HG03280 (cell line): Measurements from ENCODE around the gene RUNDC3A.
"Not testable (repeated sequence)": the region's sequence is repeated elsewhere in the genome, so short reads cannot be mapped to it uniquely, and the experiment has no call there.

Experiments
- ATAC-seq: cut with Tn5 transposase; IDR thresholded peaks from one replicate; pipeline ENCODE4 v1.9.1; 2021; ENCODE audit warnings: mild to moderate bottlenecking, moderate library complexity; ENCODE audit not compliant: unreplicated experiment

Gene RUNDC3A

DNA sequence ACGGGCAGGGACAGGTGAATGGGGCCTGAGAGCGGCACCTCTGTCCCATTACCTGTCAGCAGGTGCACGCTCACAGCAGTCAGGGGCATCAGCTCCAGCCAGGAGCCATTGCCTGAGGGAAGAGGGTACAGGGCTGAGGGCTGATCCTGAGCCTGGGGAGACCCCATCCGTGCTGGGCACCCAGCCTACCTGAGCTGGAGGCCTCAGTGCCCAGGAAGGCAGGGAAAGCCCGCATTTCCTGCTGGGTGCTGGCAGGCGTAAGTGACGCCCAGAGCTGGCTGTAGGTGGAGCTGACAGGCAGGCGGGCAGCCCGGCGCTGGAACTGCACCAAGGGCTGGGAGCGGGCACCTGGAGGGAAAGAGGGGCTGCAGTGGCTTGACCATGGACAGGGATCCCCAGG lies 47.8 kb downstream of the RUNDC3A start:
- ATAC-seq = no peak

DNA sequence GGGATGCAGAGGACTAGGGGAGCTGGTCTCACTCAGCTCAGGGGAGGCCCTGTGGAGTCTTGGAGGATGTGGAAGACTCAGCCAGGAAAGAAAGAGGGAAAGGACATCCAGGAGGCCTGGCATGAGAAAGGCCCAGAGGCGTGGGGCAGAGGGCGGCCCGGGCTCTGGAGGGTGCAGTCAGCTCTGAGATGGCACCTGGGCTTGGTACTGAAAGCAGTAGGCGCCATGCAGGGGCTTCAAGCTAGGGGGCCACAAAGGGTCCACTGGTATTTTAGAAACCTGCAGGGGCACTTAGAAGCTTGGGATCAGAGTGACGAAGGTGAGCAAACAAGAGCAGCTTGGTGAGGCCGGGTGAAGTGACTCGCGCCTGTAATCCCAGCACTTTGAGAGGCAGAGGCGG lies 49.7 kb downstream of the RUNDC3A start:
- no peak for ATAC-seq

- no peak for ATAC-seq
Measured at GRCh38 chr17:44359006-44359405, 50.6 kb downstream of the RUNDC3A start.

DNA sequence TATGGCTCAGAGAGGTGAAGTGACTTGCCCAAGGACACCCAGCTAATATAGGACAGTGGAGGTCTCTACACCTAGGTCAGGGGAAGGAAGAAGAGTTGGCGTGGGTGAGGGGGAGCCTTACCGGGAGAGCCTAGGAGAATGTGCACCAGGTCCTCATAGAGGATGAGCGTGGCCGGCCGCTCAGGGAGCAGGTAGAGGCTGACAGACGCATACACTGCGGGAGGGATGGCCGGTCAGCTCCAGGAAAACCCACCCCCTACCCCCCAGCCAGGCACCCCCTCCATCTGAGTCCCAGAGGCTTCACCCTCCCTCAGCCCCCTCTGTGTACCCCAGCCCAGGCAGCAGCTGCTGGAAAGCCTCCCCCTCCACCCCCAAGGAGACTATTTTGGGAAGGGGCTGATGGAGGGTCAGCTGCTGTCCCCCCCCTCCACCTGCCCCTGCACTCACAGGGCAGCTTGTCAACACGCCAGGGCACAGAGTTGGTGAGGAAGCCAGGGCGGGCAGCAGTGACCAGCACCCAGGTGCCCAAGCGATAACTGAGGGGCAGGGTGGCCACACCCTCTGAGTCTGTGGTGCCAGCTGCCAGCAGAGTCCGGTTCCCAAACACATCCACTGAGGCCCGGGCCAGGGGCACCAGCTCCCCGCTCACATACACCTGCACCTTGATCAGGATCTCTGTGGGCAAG lies 51.2 kb downstream of the RUNDC3A start:
- no peak for ATAC-seq

GRCh38 chr17:44360144-44360533 lies 51.7 kb downstream of the RUNDC3A start:
- ATAC-seq = no peak

- no peak for ATAC-seq
Measured at GRCh38 chr17:44360826-44361225, 52.4 kb downstream of the RUNDC3A start.

GRCh38 chr17:44361292-44362260 lies 53.2 kb downstream of the RUNDC3A start:
- ATAC-seq = no peak

DNA sequence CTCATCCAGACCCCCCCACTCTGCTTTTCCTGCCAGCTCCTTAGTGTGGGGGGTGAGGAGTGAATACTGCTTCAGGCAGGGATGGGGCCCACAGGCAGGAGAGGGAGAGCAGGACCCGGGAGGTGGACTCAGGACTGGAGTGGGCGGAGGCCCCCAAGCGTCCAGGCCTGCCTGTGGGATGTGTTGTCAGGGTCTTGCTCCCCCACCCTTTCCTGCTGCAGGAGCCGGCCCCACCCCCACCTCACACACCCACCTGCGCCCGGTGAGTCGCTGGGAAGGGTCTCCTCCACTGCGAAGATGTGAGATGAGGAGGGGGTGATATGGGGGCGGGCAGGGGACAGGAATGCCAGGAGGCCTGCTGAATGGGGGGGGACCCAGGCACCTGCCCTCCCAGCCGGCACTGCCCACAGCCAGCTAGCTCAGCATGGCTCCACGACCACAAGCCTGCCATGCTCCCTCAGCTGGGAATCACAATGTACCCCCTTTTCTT lies 54.1 kb downstream of the RUNDC3A start:
- ATAC-seq = no peak

- ATAC-seq = no peak
Measured at GRCh38 chr17:44362949-44363612, 54.7 kb downstream of the RUNDC3A start.

- ATAC-seq = peak; percentile 55
Measured at GRCh38 chr17:44363613-44364159, 55.3 kb downstream of the RUNDC3A start, which contains the start of gene FAM171A2. TSS of gene FAM171A2 (minus strand) at chr17:44363853. CDS start at chr17:44363714, 139 bp downstream.

- not testable (repeated sequence) for ATAC-seq
Measured at GRCh38 chr17:44365051-44365450, 56.6 kb downstream of the RUNDC3A start.

- ATAC-seq = no peak
Measured at GRCh38 chr17:44367231-44367979, 59.0 kb downstream of the RUNDC3A start.
